ENCODE results near the gene PDPK1. TPM values are rescaled to one million over a fixed set of nuclear protein-coding genes. Genes with fewer than 3 reads are reported as not detected.

Gene PDPK1
- total and polyA plus RNA-seq, 2 donors from 2014 or later, result 14.3 to 52.3 TPM

DNA sequence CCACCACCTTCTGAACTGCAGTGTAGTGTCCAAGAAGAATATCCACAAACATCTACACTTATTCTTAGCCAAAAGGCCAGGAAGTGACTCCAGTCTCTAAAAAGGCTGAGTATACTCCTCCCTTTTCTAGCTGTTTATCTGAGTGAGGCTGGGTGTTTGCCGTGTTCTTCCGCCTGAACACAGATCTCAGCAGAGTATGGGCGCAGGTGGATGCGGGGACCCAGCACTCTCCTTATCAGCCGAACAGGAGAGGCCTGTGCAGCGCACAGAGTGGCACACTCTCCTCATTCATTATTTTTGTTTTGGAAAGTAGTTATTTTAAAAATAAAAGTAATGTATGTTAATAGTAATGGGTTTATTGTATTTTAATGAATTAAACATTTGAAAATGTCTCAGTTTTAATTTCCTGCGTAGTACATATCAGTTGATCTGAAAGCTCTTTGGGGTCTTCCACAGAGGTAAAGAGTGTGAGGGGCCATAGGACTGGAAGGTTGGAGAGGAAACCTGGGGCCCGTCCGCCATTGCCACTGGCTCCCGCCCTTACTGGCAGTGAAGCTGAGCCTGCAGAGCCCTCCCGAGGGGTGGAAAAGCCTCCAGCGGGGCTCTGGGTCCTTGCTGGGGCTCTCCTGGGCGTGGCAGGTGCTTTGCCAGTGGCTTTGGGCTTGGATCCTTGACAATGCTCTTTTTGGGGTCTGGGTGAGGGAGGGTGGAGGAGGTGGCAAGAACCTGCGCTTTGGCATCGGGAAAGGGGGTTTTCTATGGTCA, 53.8 kb downstream of the PDPK1 start:
- DNase-seq (peak in 1 of 5 donors; percentile 58), FAIRE-seq (no peak)
- no peaks in the 10 kb centered on the region for H3K4me1 ChIP-seq (ENCODE audit: control insufficient read depth in 2 of 3, insufficient read depth in 2 of 3, low read depth in 1 of 3, low read length in 3 of 3)
- TF ChIP-seq, protein P1, sequence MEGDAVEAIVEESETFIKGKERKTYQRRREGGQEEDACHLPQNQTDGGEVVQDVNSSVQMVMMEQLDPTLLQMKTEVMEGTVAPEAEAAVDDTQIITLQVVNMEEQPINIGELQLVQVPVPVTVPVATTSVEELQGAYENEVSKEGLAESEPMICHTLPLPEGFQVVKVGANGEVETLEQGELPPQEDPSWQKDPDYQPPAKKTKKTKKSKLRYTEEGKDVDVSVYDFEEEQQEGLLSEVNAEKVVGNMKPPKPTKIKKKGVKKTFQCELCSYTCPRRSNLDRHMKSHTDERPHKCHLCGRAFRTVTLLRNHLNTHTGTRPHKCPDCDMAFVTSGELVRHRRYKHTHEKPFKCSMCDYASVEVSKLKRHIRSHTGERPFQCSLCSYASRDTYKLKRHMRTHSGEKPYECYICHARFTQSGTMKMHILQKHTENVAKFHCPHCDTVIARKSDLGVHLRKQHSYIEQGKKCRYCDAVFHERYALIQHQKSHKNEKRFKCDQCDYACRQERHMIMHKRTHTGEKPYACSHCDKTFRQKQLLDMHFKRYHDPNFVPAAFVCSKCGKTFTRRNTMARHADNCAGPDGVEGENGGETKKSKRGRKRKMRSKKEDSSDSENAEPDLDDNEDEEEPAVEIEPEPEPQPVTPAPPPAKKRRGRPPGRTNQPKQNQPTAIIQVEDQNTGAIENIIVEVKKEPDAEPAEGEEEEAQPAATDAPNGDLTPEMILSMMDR (IDR thresholded peaks at IDR 0.05; ENCODE audit: borderline replicate concordance, extremely low read depth, insufficient read depth), result no peak
- no peak overlapping the region for H3K27ac ChIP-seq (ENCODE audit: low read depth in 2 of 2, low read length in 2 of 2)
- no peaks in the 10 kb centered on the region for H3K27me3 ChIP-seq (ENCODE audit: control insufficient read depth, insufficient read depth, low read length)
- H3K9ac ChIP-seq (ENCODE audit: low read length in 3 of 3), result no peak overlapping the region
- H3K36me3 ChIP-seq (ENCODE audit: control insufficient read depth in 2 of 3, insufficient read depth in 3 of 3, low read length in 3 of 3), result peaks cover 0 to 27% (median 20%) of the 10 kb centered on the region in 3 donors
- H3K4me3 ChIP-seq (ENCODE audit: low read length in 3 of 3), result no peak overlapping the region
- H3K9me3 ChIP-seq (ENCODE audit: control insufficient read depth in 2 of 3, insufficient read depth in 1 of 3, low read length in 3 of 3), result no peaks in the 10 kb centered on the region
- intact Hi-C loops (cut with DNase I), result no loop called here

DNA sequence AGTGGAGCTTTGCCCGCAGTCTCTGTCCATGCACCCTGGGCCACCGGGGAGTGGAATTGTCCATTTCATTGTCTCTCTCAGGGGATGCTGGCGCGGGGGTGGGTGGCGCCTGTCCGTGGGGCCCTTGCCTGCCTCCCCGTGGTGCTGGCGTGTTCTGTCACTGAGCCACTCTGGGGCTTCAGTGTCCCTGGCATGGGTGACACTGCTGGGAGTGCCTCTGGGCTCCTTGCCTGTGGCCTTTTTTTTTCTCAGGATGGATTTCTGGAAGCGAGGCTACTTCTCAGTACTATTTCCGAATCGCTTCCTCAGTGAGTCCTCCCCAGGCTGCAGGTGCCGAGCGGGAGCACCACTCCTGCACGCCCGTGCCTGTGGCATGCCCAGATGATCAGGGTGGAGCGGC, 55.0 kb downstream of the PDPK1 start:
- TF ChIP-seq, protein P1 (IDR thresholded peaks at IDR 0.05; ENCODE audit: borderline replicate concordance, extremely low read depth, insufficient read depth), result no peak
- DNase-seq (peak in 3 of 5 donors; percentile 10 to 56 (median 20)), FAIRE-seq (no peak)
- no peak overlapping the region for H3K27ac ChIP-seq (ENCODE audit: low read depth in 2 of 2, low read length in 2 of 2)
- intact Hi-C loops (cut with DNase I), result no loop called here
- no peaks in the 10 kb centered on the region for H3K9me3 ChIP-seq (ENCODE audit: control insufficient read depth in 2 of 3, insufficient read depth in 1 of 3, low read length in 3 of 3)
- H3K36me3 ChIP-seq (ENCODE audit: control insufficient read depth in 2 of 3, insufficient read depth in 3 of 3, low read length in 3 of 3), result peaks cover 0 to 22% (median 18%) of the 10 kb centered on the region in 3 donors
- H3K4me1 ChIP-seq (ENCODE audit: control insufficient read depth in 2 of 3, insufficient read depth in 2 of 3, low read depth in 1 of 3, low read length in 3 of 3), result no peaks in the 10 kb centered on the region
- H3K9ac ChIP-seq (ENCODE audit: low read length in 3 of 3), result no peak overlapping the region
- H3K27me3 ChIP-seq (ENCODE audit: control insufficient read depth, insufficient read depth, low read length), result no peaks in the 10 kb centered on the region
- H3K4me3 ChIP-seq (ENCODE audit: low read length in 3 of 3), result no peak overlapping the region

DNA sequence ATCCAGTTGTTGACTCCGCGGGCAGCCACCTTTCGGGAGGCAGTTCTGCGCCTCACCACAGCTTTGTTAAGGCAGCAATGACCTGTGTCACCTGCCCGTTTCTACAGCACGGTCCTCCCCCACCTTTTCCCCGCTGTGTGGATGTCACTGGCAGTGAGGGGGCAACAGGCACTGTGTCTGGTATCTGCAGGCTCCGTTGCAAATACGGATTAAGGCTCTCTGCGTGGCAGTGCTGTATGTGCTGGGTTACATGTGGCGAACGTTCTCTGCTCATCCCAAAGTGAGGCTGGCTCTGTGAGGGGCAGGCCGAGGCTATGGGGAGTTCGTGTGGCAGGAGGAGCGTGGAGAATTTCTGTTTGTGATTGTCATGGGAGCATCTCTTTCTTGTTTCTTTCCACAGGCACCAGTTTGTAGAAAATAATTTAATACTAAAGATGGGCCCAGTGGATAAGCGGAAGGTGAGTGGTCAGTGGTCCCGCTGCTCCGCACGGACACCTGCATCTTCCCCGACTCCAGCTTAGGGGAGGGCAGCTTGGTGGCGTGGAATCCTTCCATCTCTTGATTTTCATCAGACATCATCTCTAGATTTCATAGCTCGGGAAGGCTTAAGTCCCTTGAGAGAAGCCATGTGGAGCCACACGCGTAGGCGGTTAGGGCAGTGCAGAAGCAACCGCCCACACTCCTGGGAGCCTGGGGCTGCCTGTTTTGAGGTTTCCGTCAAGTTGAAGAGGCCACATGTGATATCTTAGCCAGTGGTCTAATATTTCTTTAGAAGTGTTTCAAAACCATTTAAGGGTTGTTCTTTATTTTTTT, 57.8 kb downstream of the PDPK1 start:
- no peaks in the 10 kb centered on the region for H3K27me3 ChIP-seq (ENCODE audit: control insufficient read depth, insufficient read depth, low read length)
- no peak overlapping the region for H3K9ac ChIP-seq (ENCODE audit: low read length in 3 of 3)
- H3K9me3 ChIP-seq (ENCODE audit: control insufficient read depth in 2 of 3, insufficient read depth in 1 of 3, low read length in 3 of 3), result no peaks in the 10 kb centered on the region
- no peak overlapping the region for H3K27ac ChIP-seq (ENCODE audit: low read depth in 2 of 2, low read length in 2 of 2)
- DNase-seq (peak in 4 of 5 donors; percentile 9 to 46 (median 25)), FAIRE-seq (no peak)
- peaks cover 0 to 17% (median 9%) of the 10 kb centered on the region in 3 donors for H3K36me3 ChIP-seq (ENCODE audit: control insufficient read depth in 2 of 3, insufficient read depth in 3 of 3, low read length in 3 of 3)
- intact Hi-C loops (cut with DNase I), result no loop called here
- no peaks in the 10 kb centered on the region for H3K4me1 ChIP-seq (ENCODE audit: control insufficient read depth in 2 of 3, insufficient read depth in 2 of 3, low read depth in 1 of 3, low read length in 3 of 3)
- TF ChIP-seq, protein P1 (IDR thresholded peaks at IDR 0.05; ENCODE audit: borderline replicate concordance, extremely low read depth, insufficient read depth), result no peak
- no peak overlapping the region for H3K4me3 ChIP-seq (ENCODE audit: low read length in 3 of 3)
